Panc1 (cell line): ENCODE results near the gene EIF5AL1. TPM values are rescaled to one million over a fixed set of nuclear protein-coding genes. Genes with fewer than 3 reads are reported as not detected.

Experiments used
- ATAC-seq: fragments of 200-7000 bp; cut with Tn5 transposase; 2 replicates; pipeline ENCODE4 v1.9.1; 2020; ENCODE audit warnings: mild to moderate bottlenecking, moderate library complexity
- BruUV-seq: library from RNA; stranded (reverse); fragments of 400-500 nt; replicated peaks from 2 replicates; lab custom pipeline; 2021; lab: Mats Ljungman, UMichigan
- CTCF ChIA-PET: fragments of 300-600 bp; sonication (Branson Sonifier 250); formaldehyde crosslinking; loops from one replicate; lab custom pipeline; 2022; ENCODE audit warnings: antibody characterized with exemption; lab: Charles Lee
- POLR2A ChIA-PET: fragments of 300-600 bp; sonication (Branson Sonifier 250); formaldehyde crosslinking; loops from one replicate; lab custom pipeline; 2022; ENCODE audit warnings: antibody characterized with exemption; lab: Charles Lee
- DNase-seq: peaks from one replicate; pipeline ENCODE4 v3.0.0-alpha.2; 2010; ENCODE audit warnings: low read depth, low spot score
- H3K27ac ChIP-seq: 2 replicates; pipeline ENCODE4 v1.5.1; 2011; ENCODE audit warnings: mild to moderate bottlenecking, low read length, inconsistent platforms
- H3K27me3 ChIP-seq: fragments of 200-500 bp; sonication (Bioruptor generic); 2 replicates; pipeline ENCODE4 v1.6.0; 2014; ENCODE audit warnings: low read length, inconsistent platforms; ENCODE audit not compliant: control insufficient read depth, insufficient read depth
- H3K36me3 ChIP-seq: fragments of 200-500 bp; sonication (Bioruptor generic); 2 replicates; pipeline ENCODE4 v1.5.1; 2014; ENCODE audit warnings: inconsistent platforms, mild to moderate bottlenecking, low read length, moderate library complexity; ENCODE audit not compliant: control insufficient read depth, insufficient read depth
- H3K4me1 ChIP-seq: 2 replicates; pipeline ENCODE4 v1.5.1; 2011; ENCODE audit warnings: inconsistent platforms, mild to moderate bottlenecking, low read length, moderate library complexity; ENCODE audit not compliant: control insufficient read depth, insufficient read depth
- H3K4me3 ChIP-seq, 2 experiments: 2 replicates each; pipeline ENCODE4 v1.5.1; 2011 to 2012; ENCODE audit warnings: low read depth in 2 of 2, low read length in 2 of 2, mild to moderate bottlenecking in 2 of 2, inconsistent platforms in 1 of 2, moderate library complexity in 1 of 2
- H3K9me3 ChIP-seq: fragments of 200-500 bp; sonication (Bioruptor generic); 2 replicates; pipeline ENCODE4 v1.5.1; 2014; ENCODE audit warnings: low read depth, mild to moderate bottlenecking, inconsistent platforms, low read length, moderate library complexity; ENCODE audit not compliant: control insufficient read depth, insufficient read depth
- CTCF ChIP-seq: fragments of 450-650 bp; IDR thresholded peaks from 2 replicates; pipeline ENCODE4 v1.5.1; 2017; ENCODE audit warnings: mild to moderate bottlenecking
- POLR2AphosphoS5 ChIP-seq: IDR thresholded peaks from 2 replicates; pipeline ENCODE4 v1.6.1; 2012; ENCODE audit warnings: mild to moderate bottlenecking, low read depth, low read length, moderate library complexity
- REST ChIP-seq, 2 experiments: IDR thresholded peaks; 2 replicates each; pipeline ENCODE4 v1.6.1; 2011 to 2012; ENCODE audit warnings: low read depth in 2 of 2, control low read depth in 1 of 2, low read length in 1 of 2, mild to moderate bottlenecking in 1 of 2, moderate library complexity in 1 of 2; ENCODE audit not compliant: insufficient read depth in 1 of 2
- SIN3A ChIP-seq: IDR thresholded peaks from 2 replicates; pipeline ENCODE4 v1.6.1; 2012; ENCODE audit warnings: low read depth, mild to moderate bottlenecking, low read length, moderate library complexity, borderline replicate concordance; ENCODE audit not compliant: insufficient read depth
- TCF7L2 ChIP-seq: IDR thresholded peaks from 2 replicates; pipeline ENCODE4 v1.6.1; 2011; ENCODE audit warnings: mild to moderate bottlenecking, low read depth, low read length, inconsistent platforms
- in situ Hi-C: cut with HindIII; loops from 2 replicates; pipeline ENCODE4 v1.10.0; 2016; ENCODE audit warnings: low sequenced_read_pairs, low pct_unique_long_range_greater_than_20kb
- intact Hi-C: fragments of 100-400 bp; cut with micrococcal nuclease; formaldehyde crosslinking; loops from one replicate; pipeline ENCODE4 v1.10.0; 2022; ENCODE audit not compliant: unreplicated experiment
- total RNA-seq: library from RNA; stranded (reverse); gene quantifications from one replicate; pipeline ENCODE4 v1.2.1, GENCODE V29; 2021; ENCODE audit not compliant: unreplicated experiment

EIF5AL1 gene
- total RNA-seq, 1 experiment from 2014 or later, result 1.6 TPM

DNA sequence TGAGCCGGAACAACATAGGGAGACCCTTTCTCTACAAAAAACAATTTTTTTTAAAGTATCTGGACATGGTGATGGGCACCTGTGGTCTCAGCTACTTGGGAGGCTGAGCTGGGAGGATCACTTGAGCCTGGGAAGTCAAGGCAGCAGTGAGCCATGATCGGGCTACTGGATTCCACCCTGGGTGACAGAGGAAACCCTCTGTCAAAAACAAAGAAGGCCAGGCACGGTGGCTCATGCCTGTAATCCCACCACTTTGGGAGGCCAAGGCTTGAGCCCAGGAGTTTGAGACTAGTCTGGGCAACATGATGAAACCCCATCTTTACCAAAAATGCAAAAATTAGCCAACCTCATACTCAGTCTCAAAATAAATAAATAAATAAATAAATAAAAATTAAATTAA, 47.0 kb upstream of the EIF5AL1 start:
- DNase-seq (no peak), ATAC-seq (no peak)
- ChIA-PET POLR2A (no interaction called here), CTCF (no interaction called here)
- Histone ChIP-seq H3K36me3 (no peaks in the 10 kb centered on the region), H3K4me1 (no peaks in the 10 kb centered on the region), H3K4me3 (no peak overlapping the region), H3K9me3 (no peaks in the 10 kb centered on the region), H3K27ac (no peak overlapping the region), H3K27me3 (peaks cover 12% of the 10 kb centered on the region)
- in situ Hi-C loops (no loop called here), intact Hi-C loops (no loop called here)
- BruUV-seq, result no TSS peak
- TF ChIP-seq REST (IDR thresholded peaks at IDR 0.05; ENCODE audit: insufficient read depth in 1 of 2, low read depth in 2 of 2, low read length in 1 of 2), result no peak

DNA sequence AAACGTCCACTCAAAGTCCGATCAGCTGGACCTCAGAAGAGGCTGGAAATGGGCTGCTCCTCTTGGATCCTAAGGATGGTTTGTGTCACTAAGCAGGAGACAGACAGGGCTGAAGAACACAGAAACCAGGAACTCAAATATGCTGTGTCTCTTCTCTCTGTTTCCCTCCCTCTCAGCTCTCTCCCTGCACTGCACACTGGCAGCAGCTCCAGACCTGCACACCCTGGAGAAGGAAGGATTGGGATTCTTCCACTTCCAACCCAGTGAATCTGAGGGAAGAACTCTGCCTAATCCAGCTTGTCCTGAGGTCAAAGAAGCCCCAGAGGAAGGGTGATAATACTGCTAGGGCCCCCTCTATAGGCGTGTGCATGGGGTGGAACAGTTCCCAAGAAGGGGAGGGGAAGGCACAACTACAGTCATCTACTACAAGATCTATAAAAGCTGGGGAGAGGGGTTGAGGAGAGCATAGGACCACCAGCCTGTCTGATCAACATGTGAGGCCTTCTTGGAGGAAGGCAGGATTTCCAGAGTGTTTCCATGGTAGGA, 44.2 kb upstream of the EIF5AL1 start:
- H3K9me3 ChIP-seq, result no peaks in the 10 kb centered on the region
- intact Hi-C loops (no loop called here), in situ Hi-C loops (no loop called here)
- peak; percentile 39 for ATAC-seq
- no peaks in the 10 kb centered on the region for H3K4me1 ChIP-seq
- no peak overlapping the region for H3K27ac ChIP-seq
- POLR2A ChIA-PET, result interaction anchor here (0.5 to 0.7 kb wide), 2 partner anchors 21 to 27 kb away, joined by 3 to 9 read pairs; no protein-coding TSS in a partner anchor
- CTCF ChIA-PET, result interaction anchor here (0.5 to 1.4 kb wide), 9 partner anchors 15 to 1001 kb away, joined by 3 to 10 read pairs (median 5); no protein-coding TSS in a partner anchor
- TF ChIP-seq SIN3A, result no peak
- no peak for TF ChIP-seq CTCF
- TF ChIP-seq POLR2AphosphoS5, result no peak
- TF ChIP-seq REST (IDR thresholded peaks at IDR 0.05; ENCODE audit: insufficient read depth in 1 of 2, low read depth in 2 of 2, low read length in 1 of 2), result no peak
- TF ChIP-seq TCF7L2, result no peak
- no TSS peak for BruUV-seq
- no peak overlapping the region for H3K4me3 ChIP-seq
- no peaks in the 10 kb centered on the region for H3K36me3 ChIP-seq
- DNase-seq, result no peak
- peaks cover under 1% of the 10 kb centered on the region; the same call in 1 of the 2 replicates for H3K27me3 ChIP-seq
